ENCODE results near the gene NRIP1.

The NRIP1 gene

GRCh38 chr21:15064576-15065391 lies at the start of gene NRIP1:
Gene NRIP1, minus strand, starts transcription at chr21:15065000. Its CDS starts 96,808 bp downstream, at chr21:14968192.
- DNase-seq (ENCODE audit: low read depth) = peak; percentile 76

GRCh38 chr21:15112858-15113257 lies 48.1 kb upstream of the NRIP1 start:
- DNase-seq (ENCODE audit: low read depth) = no peak

- DNase-seq (ENCODE audit: low read depth) = no peak
These were observed 44.0 kb upstream of the NRIP1 start for GRCh38 chr21:15108801-15109200.

GRCh38 chr21:15104470-15104869 lies 39.7 kb upstream of the NRIP1 start:
- DNase-seq (ENCODE audit: low read depth) = no peak

GRCh38 chr21:15098908-15099307 lies 34.1 kb upstream of the NRIP1 start:
- no peak for DNase-seq (ENCODE audit: low read depth)

- no peak for DNase-seq (ENCODE audit: low read depth)
These were observed 33.4 kb upstream of the NRIP1 start for GRCh38 chr21:15098181-15098580.

- no peak for DNase-seq (ENCODE audit: low read depth)
These were observed 32.8 kb upstream of the NRIP1 start for GRCh38 chr21:15097580-15097979.

GRCh38 chr21:15096146-15096545 lies 31.3 kb upstream of the NRIP1 start:
- DNase-seq (ENCODE audit: low read depth) = no peak

- no peak for DNase-seq (ENCODE audit: low read depth)
These were observed 30.5 kb upstream of the NRIP1 start for GRCh38 chr21:15095326-15095725.

GRCh38 chr21:15094706-15095105 lies 29.9 kb upstream of the NRIP1 start:
- no peak for DNase-seq (ENCODE audit: low read depth)

GRCh38 chr21:15093216-15093615 lies 28.4 kb upstream of the NRIP1 start:
- no peak for DNase-seq (ENCODE audit: low read depth)

- no peak for DNase-seq (ENCODE audit: low read depth)
These were observed 27.9 kb upstream of the NRIP1 start for GRCh38 chr21:15092745-15093144.

GRCh38 chr21:15090390-15090789 lies 25.6 kb upstream of the NRIP1 start:
- DNase-seq (ENCODE audit: low read depth) = no peak

- no peak for DNase-seq (ENCODE audit: low read depth)
These were observed 23.7 kb upstream of the NRIP1 start for GRCh38 chr21:15088488-15088887.

GRCh38 chr21:15084668-15085067 lies 19.9 kb upstream of the NRIP1 start:
- DNase-seq (ENCODE audit: low read depth) = no peak

- no peak for DNase-seq (ENCODE audit: low read depth)
These were observed 15.7 kb upstream of the NRIP1 start for GRCh38 chr21:15080526-15080925.

- DNase-seq (ENCODE audit: low read depth) = no peak
These were observed 14.5 kb upstream of the NRIP1 start for GRCh38 chr21:15079269-15079668.

- DNase-seq (ENCODE audit: low read depth) = no peak
These were observed 13.4 kb upstream of the NRIP1 start for GRCh38 chr21:15078180-15078579.

- DNase-seq (ENCODE audit: low read depth) = no peak
These were observed 12.8 kb upstream of the NRIP1 start for GRCh38 chr21:15077529-15078145.

GRCh38 chr21:15076730-15077129 lies 11.9 kb upstream of the NRIP1 start:
- no peak for DNase-seq (ENCODE audit: low read depth)

GRCh38 chr21:15071009-15071408 lies 6.2 kb upstream of the NRIP1 start:
- no peak for DNase-seq (ENCODE audit: low read depth)

- no peak for DNase-seq (ENCODE audit: low read depth)
These were observed 1.3 kb upstream of the NRIP1 start for GRCh38 chr21:15066123-15066575.

- peak; percentile 64 for DNase-seq (ENCODE audit: low read depth)
These were observed 757 bp upstream of the NRIP1 start for GRCh38 chr21:15065392-15066122.
